BLaER1 treated with 17β-estradiol and CSF1 and Interleukin-3, amounts not matched to agents 10 nM and 100 nM (cell line): Measurements from ENCODE around the gene DMAC2.
"Not testable (repeated sequence)": the region's sequence is repeated elsewhere in the genome, so short reads cannot be mapped to it uniquely, and the experiment has no call there.

Source experiments
- H3K27ac ChIP-seq, 11 experiments: shearing (Covaris generic); formaldehyde crosslinking; 2 replicates each; pipeline ENCODE4 v1.8.1; 2022
- H3K27me3 ChIP-seq, 11 experiments: shearing (Covaris generic); formaldehyde crosslinking; 2 replicates each; pipeline ENCODE4 v1.8.1; 2022
- H3K36me3 ChIP-seq, 11 experiments: shearing (Covaris generic); formaldehyde crosslinking; 2 replicates each; pipeline ENCODE4 v1.8.1; 2022
- H3K4me1 ChIP-seq, 10 experiments: shearing (Covaris generic); formaldehyde crosslinking; 2 replicates each; pipeline ENCODE4 v1.8.1; 2022
- H3K4me2 ChIP-seq, 11 experiments: shearing (Covaris generic); formaldehyde crosslinking; 2 replicates each; pipeline ENCODE4 v1.8.1; 2022
- H3K4me3 ChIP-seq, 10 experiments: shearing (Covaris generic); formaldehyde crosslinking; 2 replicates each; pipeline ENCODE4 v1.8.1; 2022
- H3K9ac ChIP-seq, 11 experiments: shearing (Covaris generic); formaldehyde crosslinking; 2 replicates each; pipeline ENCODE4 v1.8.1; 2022
- H3K9me3 ChIP-seq, 11 experiments: shearing (Covaris generic); formaldehyde crosslinking; replicated peaks in 1 of 11; 2 replicates each; pipeline ENCODE4 v1.8.1; 2022
- H4K20me1 ChIP-seq, 11 experiments: shearing (Covaris generic); formaldehyde crosslinking; 2 replicates each; pipeline ENCODE4 v1.8.1; 2022
- Cebpa-rat ChIP-seq, 11 experiments: shearing (Covaris generic); IDR thresholded peaks; 2 replicates each; pipeline ENCODE4 v1.8.1; 2022

DMAC2 gene

DNA sequence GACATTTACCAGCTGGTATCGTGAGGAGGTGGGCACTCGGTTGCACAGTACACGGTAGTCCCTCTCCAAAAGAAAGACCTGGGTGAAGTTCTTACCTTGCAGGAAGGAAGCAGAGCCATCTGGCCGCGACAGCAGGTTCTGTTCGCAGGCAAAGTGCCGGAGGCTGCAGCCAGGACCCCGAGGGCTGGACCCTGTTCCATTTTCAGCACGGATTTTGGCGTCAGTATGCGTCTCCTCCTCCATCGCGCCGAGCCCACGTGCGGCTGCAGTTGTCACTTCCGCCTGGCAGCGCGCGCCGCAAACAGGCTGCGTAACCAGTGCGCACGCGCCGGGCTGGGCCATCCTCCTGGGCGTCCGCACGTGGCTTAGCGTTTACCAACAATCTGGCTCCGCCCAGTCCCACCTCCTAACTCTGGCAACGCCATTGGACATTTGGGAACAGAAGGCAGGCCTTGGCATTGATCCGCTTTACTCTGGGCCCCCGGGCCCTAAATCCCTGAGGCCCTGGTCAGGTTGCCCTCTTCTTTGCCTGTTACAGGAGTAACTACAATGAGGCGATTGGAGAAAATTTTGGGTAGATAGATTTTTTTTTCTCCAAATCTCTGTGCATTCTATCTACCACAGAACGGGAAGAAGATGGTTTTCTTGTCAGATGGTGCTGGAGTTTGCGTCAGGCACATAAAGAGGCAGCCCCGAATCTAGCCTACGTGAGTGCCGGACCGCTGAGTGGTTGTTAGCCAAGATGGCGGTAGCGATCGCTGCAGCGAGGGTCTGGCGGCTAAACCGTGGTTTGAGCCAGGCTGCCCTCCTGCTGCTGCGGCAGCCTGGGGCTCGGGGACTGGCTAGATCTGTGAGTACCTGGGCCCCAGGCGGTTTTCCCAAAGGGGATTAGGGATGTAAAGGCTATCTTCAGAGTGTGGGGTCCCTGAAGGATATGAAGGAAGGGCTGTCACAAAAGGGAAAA, 42.3 kb downstream of the DMAC2 start, which contains the start of the genes BCKDHA and EXOSC5:
Gene BCKDHA, plus strand, starts transcription at position 733 of the 964 bp plus-strand sequence. Its CDS starts 10 bp downstream, at position 743.
Gene EXOSC5, minus strand, starts transcription at position 274 of the 964 bp plus-strand sequence. Its CDS starts 31 bp downstream, at position 243.
- Histone ChIP-seq H4K20me1 (peaks cover 0 to 33% (median 9%) of the 10 kb centered on the region in 11 experiments; a peak in 10 of 22 replicates), H3K27ac (peak within 1 kb of the TSS; percentile 93 to 98 (median 96)), H3K4me3 (peak within 1 kb of the TSS; percentile 74 to 95 (median 91)), H3K4me2 (peak within 1 kb of the TSS; percentile 80 to 98 (median 95)), H3K4me1 (peaks cover 43 to 73% (median 54%) of the 10 kb centered on the region in 10 experiments), H3K27me3 (no peaks in the 10 kb centered on the region), H3K9me3 (no peaks in the 10 kb centered on the region), H3K36me3 (peaks cover 7 to 39% (median 21%) of the 10 kb centered on the region in 11 experiments; a peak in 18 of 22 replicates), H3K9ac (peak within 1 kb of the TSS; percentile 86 to 97 (median 96))
- TF ChIP-seq Cebpa-rat (IDR thresholded peaks at IDR 0.05): no peak

DNA sequence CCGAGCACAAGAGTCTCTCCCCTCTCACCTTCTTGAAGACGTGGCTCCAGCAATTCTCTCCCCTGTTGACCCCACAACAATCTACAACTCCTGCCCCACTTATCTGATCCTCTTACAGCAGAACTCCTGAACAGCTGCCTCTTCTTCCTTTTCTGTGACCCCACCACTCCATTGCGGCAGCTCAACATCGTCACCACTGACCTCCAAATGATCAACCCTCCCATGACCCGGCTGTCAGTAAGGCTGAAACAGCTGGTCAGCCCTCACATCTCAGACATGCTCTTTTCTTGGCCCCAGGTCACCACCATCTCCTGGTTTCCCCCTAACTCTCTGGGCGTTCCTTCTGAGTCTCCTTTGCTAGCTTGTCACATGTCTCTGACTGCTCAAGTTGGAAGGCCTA, 44.4 kb downstream of the DMAC2 start:
- Histone ChIP-seq H3K27me3 (no peaks in the 10 kb centered on the region), H3K4me2 (peak overlapping the region; percentile 80 to 98 (median 95)), H3K4me1 (peaks cover 43 to 55% (median 50%) of the 10 kb centered on the region in 10 experiments), H3K9ac (peak overlapping the region; percentile 31 to 97 (median 94); a peak in 19 of 22 replicates), H3K27ac (peak overlapping the region in 9 of 11 experiments; percentile 5 to 96 (median 33); a peak in 12 of 22 replicates), H3K4me3 (peak overlapping the region in 7 of 10 experiments; percentile 3 to 91 (median 86); a peak in 7 of 20 replicates), H4K20me1 (peaks cover 0 to 46% (median 9%) of the 10 kb centered on the region in 11 experiments; a peak in 9 of 22 replicates), H3K36me3 (peaks cover 18 to 50% (median 35%) of the 10 kb centered on the region in 11 experiments), H3K9me3 (no peaks in the 10 kb centered on the region)
- no peak for TF ChIP-seq Cebpa-rat (IDR thresholded peaks at IDR 0.05)

GRCh38 chr19:41392775-41393174, 46.9 kb downstream of the DMAC2 start:
- Histone ChIP-seq H3K27ac (0 out of 22 replicates have a peak overlapping the region, but pooled peaks of 1 of the 11 experiments have one; percentile 14), H3K9me3 (no peaks in the 10 kb centered on the region), H3K9ac (peak overlapping the region in 1 of 11 experiments; percentile 4; a peak in 1 of 22 replicates), H3K36me3 (peaks cover 29 to 75% (median 59%) of the 10 kb centered on the region in 11 experiments), H4K20me1 (peaks cover 0 to 49% (median 9%) of the 10 kb centered on the region in 11 experiments; a peak in 9 of 22 replicates), H3K4me1 (peaks cover 24 to 36% (median 32%) of the 10 kb centered on the region in 10 experiments), H3K4me2 (no peak overlapping the region), H3K27me3 (no peaks in the 10 kb centered on the region), H3K4me3 (no peak overlapping the region)
- no peak for TF ChIP-seq Cebpa-rat (IDR thresholded peaks at IDR 0.05)

- no peak overlapping the region for H3K4me2 ChIP-seq
- no peak overlapping the region for H3K4me3 ChIP-seq
- peaks cover 36 to 87% (median 70%) of the 10 kb centered on the region in 11 experiments for H3K36me3 ChIP-seq
- H3K9ac ChIP-seq: no peak overlapping the region; a peak in 1 of 22 replicates
- no peak for TF ChIP-seq Cebpa-rat (IDR thresholded peaks at IDR 0.05)
- H3K9me3 ChIP-seq: no peaks in the 10 kb centered on the region
- H3K4me1 ChIP-seq: peaks cover 24 to 36% (median 32%) of the 10 kb centered on the region in 10 experiments
- H3K27me3 ChIP-seq: no peaks in the 10 kb centered on the region
- peaks cover 0 to 49% (median 9%) of the 10 kb centered on the region in 11 experiments; a peak in 10 of 22 replicates for H4K20me1 ChIP-seq
- H3K27ac ChIP-seq: no peak overlapping the region
Measured at GRCh38 chr19:41391618-41392017, 48.1 kb downstream of the DMAC2 start.

- Histone ChIP-seq H3K9ac (peak overlapping the region in 1 of 11 experiments; percentile 26; a peak in 1 of 22 replicates), H3K27me3 (no peaks in the 10 kb centered on the region), H3K4me3 (no peak overlapping the region), H3K9me3 (no peaks in the 10 kb centered on the region), H3K4me2 (no peak overlapping the region), H3K36me3 (peaks cover 62 to 100% (median 87%) of the 10 kb centered on the region in 11 experiments), H3K27ac (no peak overlapping the region), H4K20me1 (peaks cover 0 to 10% (median 0%) of the 10 kb centered on the region in 11 experiments; a peak in 6 of 22 replicates), H3K4me1 (peaks cover 0 to 15% (median 9%) of the 10 kb centered on the region in 10 experiments; a peak in 11 of 20 replicates)
- TF ChIP-seq Cebpa-rat (IDR thresholded peaks at IDR 0.05): no peak
Measured at GRCh38 chr19:41386442-41386841, 53.3 kb downstream of the DMAC2 start.

GRCh38 chr19:41384351-41384750, 55.4 kb downstream of the DMAC2 start:
- Histone ChIP-seq H3K27me3 (no peaks in the 10 kb centered on the region), H3K36me3 (peaks cover 47 to 86% (median 68%) of the 10 kb centered on the region in 11 experiments)

DNA sequence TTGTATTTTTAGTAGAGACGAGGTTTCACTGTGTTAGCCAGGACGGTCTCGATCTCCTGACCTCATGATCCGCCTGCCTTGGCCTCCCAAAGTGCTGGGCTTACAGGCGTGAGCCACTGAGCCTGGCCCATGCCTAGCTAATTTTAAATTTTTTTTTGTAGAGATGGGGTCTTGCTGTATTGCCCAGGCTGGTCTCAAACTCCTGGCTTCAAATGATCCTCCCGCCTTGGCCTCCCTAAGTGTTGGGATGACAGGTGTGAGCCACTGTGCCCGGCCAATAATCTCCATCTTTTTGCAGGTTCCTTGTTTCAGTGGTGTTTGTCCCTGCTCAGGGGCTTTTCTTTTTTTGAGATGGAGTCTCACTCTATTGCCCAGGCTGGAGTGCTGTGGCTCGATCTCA, 58.2 kb downstream of the DMAC2 start:
- not testable (repeated sequence) for H3K4me2 ChIP-seq, H3K9ac ChIP-seq, H3K9me3 ChIP-seq, H3K4me3 ChIP-seq, H3K27ac ChIP-seq, H3K27me3 ChIP-seq, H4K20me1 ChIP-seq
- peaks cover 27 to 58% (median 40%) of the 10 kb centered on the region in 11 experiments for H3K36me3 ChIP-seq
- H3K4me1 ChIP-seq: peaks cover 30 to 55% (median 45%) of the 10 kb centered on the region in 10 experiments

More at GRCh38 chr19:41384351-41384750, 55.4 kb downstream of the DMAC2 start:
- Histone ChIP-seq H3K4me2 (peak overlapping the region in 3 of 11 experiments; percentile 2 to 34 (median 4); a peak in 4 of 22 replicates), H3K4me3 (no peak overlapping the region), H3K9me3 (no peaks in the 10 kb centered on the region), H3K4me1 (peaks cover 12 to 27% (median 17%) of the 10 kb centered on the region in 10 experiments), H3K9ac (peak overlapping the region in 4 of 11 experiments; percentile 3 to 29 (median 12); a peak in 3 of 22 replicates), H4K20me1 (peaks cover 0 to 8% (median 0%) of the 10 kb centered on the region in 11 experiments; a peak in 4 of 22 replicates), H3K27ac (peak overlapping the region in 2 of 11 experiments; percentile 10 to 18; a peak in 1 of 22 replicates)
- TF ChIP-seq Cebpa-rat (IDR thresholded peaks at IDR 0.05): no peak
